A673 (cell line): ENCODE data around the gene CDH12. TPM values are rescaled to one million over a fixed set of nuclear protein-coding genes. Genes with fewer than 3 reads are reported as not detected.

Source experiments
- BruUV-seq: library from RNA; stranded (reverse); fragments of 400-500 nt; replicated peaks from 2 replicates; lab custom pipeline; 2021; lab: Mats Ljungman, UMichigan
- CTCF ChIA-PET: fragments of 300-600 bp; sonication (Branson Sonifier 250); formaldehyde crosslinking; loops from one replicate; lab custom pipeline; 2022; ENCODE audit warnings: antibody characterized with exemption; lab: Charles Lee
- POLR2A ChIA-PET: fragments of 300-600 bp; sonication (Branson Sonifier 250); formaldehyde crosslinking; loops from one replicate; lab custom pipeline; 2022; ENCODE audit warnings: antibody characterized with exemption; ENCODE audit not compliant: low non-redundant PET; lab: Charles Lee
- DNase-seq: peaks from one replicate; pipeline ENCODE4 v3.0.0-alpha.2; 2015; ENCODE audit warnings: low spot score
- H3K27ac ChIP-seq: fragments of 200-600 bp; sonication (generic); 2 replicates; pipeline ENCODE4 v1.5.1; 2016; ENCODE audit warnings: mixed run types, low read depth, mild to moderate bottlenecking, mixed read lengths, antibody characterized with exemption, low read length; ENCODE audit not compliant: poor library complexity, severe bottlenecking
- H3K27me3 ChIP-seq: fragments of 200-600 bp; sonication (generic); replicated peaks from 2 replicates; pipeline ENCODE4 v1.6.1; 2017; ENCODE audit warnings: mixed run types, low read depth, mild to moderate bottlenecking, mixed read lengths, antibody characterized with exemption, low read length; ENCODE audit not compliant: insufficient read depth, poor library complexity
- H3K36me3 ChIP-seq: fragments of 200-600 bp; sonication (generic); 2 replicates; pipeline ENCODE4 v1.6.1; 2016; ENCODE audit warnings: mixed run types, mild to moderate bottlenecking, mixed read lengths, antibody characterized with exemption, low read length; ENCODE audit not compliant: insufficient read depth, poor library complexity, severe bottlenecking
- H3K4me1 ChIP-seq: fragments of 200-600 bp; sonication (generic); 2 replicates; pipeline ENCODE4 v1.6.1; 2017; ENCODE audit warnings: mixed run types, mild to moderate bottlenecking, mixed read lengths, antibody characterized with exemption, low read length; ENCODE audit not compliant: insufficient read depth, poor library complexity, severe bottlenecking
- H3K4me3 ChIP-seq: fragments of 200-600 bp; sonication (generic); 2 replicates; pipeline ENCODE4 v1.5.1; 2016; ENCODE audit warnings: low read depth, mixed run types, mild to moderate bottlenecking, mixed read lengths, low read length; ENCODE audit not compliant: poor library complexity, severe bottlenecking
- H3K9me3 ChIP-seq: fragments of 200-600 bp; sonication (generic); 2 replicates; pipeline ENCODE4 v1.6.1; 2016; ENCODE audit warnings: mixed run types, low read depth, mild to moderate bottlenecking, mixed read lengths, antibody characterized with exemption, low read length; ENCODE audit not compliant: poor library complexity, severe bottlenecking
- EZH2 ChIP-seq: fragments of 200-600 bp; sonication (generic); IDR thresholded peaks from 2 replicates; pipeline ENCODE4 v1.6.1; 2017; ENCODE audit warnings: borderline replicate concordance, low read depth, mild to moderate bottlenecking, mixed read lengths, antibody characterized with exemption, low read length; ENCODE audit not compliant: poor library complexity, severe bottlenecking
- intact Hi-C: fragments of 100-400 bp; cut with micrococcal nuclease; formaldehyde crosslinking; loops from one replicate; pipeline ENCODE4 v1.10.0; 2022; ENCODE audit not compliant: unreplicated experiment
- total RNA-seq: library from RNA; stranded (reverse); gene quantifications from 2 replicates; pipeline ENCODE4 v1.2.3, GENCODE V29; 2021
- TF ChIP-seq, protein P1 (sequence below): fragments of 300-800, 200-600 bp; sonication (generic); conservative IDR thresholded peaks from 2 replicates; pipeline ENCODE4 v1.5.1; 2017; ENCODE audit warnings: low read depth, mild to moderate bottlenecking, antibody characterized with exemption, low read length, moderate library complexity, mixed read lengths

The CDH12 gene
- total RNA-seq, 1 experiment from 2014 or later = 39.5 TPM

DNA sequence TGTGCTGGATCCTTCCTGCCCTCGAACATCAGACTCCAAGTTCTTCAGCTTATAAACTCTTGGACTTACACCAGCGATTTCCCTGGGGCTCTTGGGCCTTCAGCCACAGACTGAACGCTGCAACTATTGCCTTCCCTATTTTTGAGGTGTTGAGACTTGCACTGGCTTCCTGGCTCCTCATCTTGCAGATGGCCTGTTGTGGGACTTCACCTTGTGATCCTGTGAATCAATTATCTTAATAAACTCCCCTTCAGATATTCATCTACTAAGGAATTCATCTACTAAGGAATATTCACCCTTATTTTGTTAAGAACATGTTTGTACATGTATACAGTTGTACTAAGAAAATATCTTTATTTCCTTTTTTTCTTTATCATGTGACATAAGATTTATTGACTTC is 1079.7 kb downstream of the CDH12 start:
- Histone ChIP-seq H3K4me3 (no peak overlapping the region), H3K36me3 (no peaks in the 10 kb centered on the region), H3K4me1 (no peaks in the 10 kb centered on the region), H3K9me3 (no peaks in the 10 kb centered on the region), H3K27ac (no peak overlapping the region), H3K27me3 (no peaks in the 10 kb centered on the region)
- ChIA-PET CTCF (no interaction called here), POLR2A (no interaction called here)
- no peak for DNase-seq
- no peak for TF ChIP-seq EZH2
- TF ChIP-seq, protein P1, sequence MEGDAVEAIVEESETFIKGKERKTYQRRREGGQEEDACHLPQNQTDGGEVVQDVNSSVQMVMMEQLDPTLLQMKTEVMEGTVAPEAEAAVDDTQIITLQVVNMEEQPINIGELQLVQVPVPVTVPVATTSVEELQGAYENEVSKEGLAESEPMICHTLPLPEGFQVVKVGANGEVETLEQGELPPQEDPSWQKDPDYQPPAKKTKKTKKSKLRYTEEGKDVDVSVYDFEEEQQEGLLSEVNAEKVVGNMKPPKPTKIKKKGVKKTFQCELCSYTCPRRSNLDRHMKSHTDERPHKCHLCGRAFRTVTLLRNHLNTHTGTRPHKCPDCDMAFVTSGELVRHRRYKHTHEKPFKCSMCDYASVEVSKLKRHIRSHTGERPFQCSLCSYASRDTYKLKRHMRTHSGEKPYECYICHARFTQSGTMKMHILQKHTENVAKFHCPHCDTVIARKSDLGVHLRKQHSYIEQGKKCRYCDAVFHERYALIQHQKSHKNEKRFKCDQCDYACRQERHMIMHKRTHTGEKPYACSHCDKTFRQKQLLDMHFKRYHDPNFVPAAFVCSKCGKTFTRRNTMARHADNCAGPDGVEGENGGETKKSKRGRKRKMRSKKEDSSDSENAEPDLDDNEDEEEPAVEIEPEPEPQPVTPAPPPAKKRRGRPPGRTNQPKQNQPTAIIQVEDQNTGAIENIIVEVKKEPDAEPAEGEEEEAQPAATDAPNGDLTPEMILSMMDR = no peak
- no TSS peak for BruUV-seq
- intact Hi-C loops = no loop called here

DNA sequence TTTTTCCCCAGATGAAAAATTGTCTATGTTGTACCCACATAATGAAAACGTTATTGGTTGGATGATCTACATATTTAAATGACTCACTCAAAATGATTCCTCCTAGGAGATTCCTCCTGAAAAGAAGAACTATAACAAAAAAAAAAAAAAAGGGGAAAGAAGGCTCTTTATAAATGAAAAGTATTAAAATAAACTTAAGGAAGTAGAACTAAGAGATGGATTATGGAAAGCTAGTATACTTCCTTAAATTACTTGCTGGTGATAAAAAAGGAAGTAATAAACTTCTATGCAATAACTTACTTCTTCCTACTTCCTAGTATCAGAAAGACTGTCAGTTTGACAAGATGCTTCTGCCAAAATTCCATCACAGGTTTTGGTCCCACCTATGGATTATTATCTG is 1087.7 kb downstream of the CDH12 start:
- intact Hi-C loops = no loop called here
- ChIA-PET CTCF (no interaction called here), POLR2A (no interaction called here)
- TF ChIP-seq EZH2 = no peak
- TF ChIP-seq, protein P1 = no peak
- Histone ChIP-seq H3K9me3 (no peaks in the 10 kb centered on the region), H3K4me1 (no peaks in the 10 kb centered on the region), H3K27ac (no peak overlapping the region), H3K4me3 (no peak overlapping the region), H3K27me3 (no peaks in the 10 kb centered on the region), H3K36me3 (peaks cover under 1% of the 10 kb centered on the region)
- BruUV-seq = no TSS peak
- DNase-seq = no peak

DNA sequence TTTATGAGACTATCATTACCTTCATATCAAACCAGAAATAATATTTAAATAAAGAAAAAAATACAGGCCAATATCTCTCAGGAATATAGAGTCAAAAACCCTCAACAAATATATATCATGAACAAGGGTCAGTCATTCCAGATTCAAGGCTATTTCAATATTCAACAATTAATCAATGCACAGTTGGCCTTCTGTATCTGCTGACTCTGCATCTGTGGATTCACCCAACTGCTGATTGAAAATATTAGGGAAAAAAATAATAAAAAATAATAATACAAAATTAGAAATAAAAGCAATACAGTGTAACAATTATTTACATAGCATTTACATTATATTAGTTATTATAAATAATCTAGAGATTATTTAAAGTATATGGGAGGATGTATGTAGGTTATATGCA is 1114.0 kb downstream of the CDH12 start:
- Histone ChIP-seq H3K4me1 (no peaks in the 10 kb centered on the region), H3K27me3 (no peaks in the 10 kb centered on the region), H3K36me3 (no peaks in the 10 kb centered on the region), H3K9me3 (no peaks in the 10 kb centered on the region), H3K27ac (no peak overlapping the region), H3K4me3 (no peak overlapping the region)
- intact Hi-C loops = no loop called here
- no TSS peak for BruUV-seq
- POLR2A ChIA-PET = no interaction called here
- no peak for DNase-seq
- no peak for TF ChIP-seq EZH2
- TF ChIP-seq, protein P1 = no peak
- CTCF ChIA-PET = no interaction called here
